GM12874 (cell line): Measurements from ENCODE around the gene KCNH8.

Source experiments
- TF ChIP-seq, protein P1 (sequence below): IDR thresholded peaks from 2 replicates; pipeline ENCODE4 v1.5.1; 2011; ENCODE audit warnings: low read depth, mild to moderate bottlenecking, control low read depth, low read length, moderate library complexity; ENCODE audit not compliant: insufficient read depth

KCNH8 gene

DNA sequence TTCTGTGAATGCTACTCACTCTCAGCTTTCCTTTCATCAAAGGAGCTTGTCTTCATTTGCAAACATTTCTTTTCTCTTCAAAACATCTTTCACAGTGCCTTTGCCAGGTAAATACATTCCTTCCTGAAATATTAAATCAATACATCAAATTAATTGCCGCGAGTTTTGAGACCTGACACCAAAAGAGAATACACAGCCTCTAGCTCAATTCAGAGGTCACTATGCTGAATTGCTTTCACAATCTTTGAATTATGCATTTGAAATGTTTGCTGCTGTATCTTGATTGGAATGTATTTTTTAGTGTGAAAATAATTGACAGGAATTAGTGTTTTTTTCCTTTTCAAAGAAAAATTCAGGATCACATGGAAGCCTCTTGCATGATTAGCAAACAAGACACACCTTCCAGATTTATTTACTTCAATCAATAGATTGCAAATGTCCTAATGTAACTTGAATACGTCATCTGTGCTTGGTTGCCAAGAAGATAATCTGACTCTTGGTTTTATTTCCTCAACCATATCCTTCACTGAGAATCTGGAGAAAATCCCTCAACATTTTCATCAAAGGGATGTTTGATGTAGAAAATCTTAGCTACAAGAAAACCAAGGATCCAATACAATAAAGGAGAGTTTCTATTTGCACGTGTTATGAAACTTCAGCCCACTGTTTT lies 83.6 kb downstream of the KCNH8 start:
- TF ChIP-seq, protein P1, sequence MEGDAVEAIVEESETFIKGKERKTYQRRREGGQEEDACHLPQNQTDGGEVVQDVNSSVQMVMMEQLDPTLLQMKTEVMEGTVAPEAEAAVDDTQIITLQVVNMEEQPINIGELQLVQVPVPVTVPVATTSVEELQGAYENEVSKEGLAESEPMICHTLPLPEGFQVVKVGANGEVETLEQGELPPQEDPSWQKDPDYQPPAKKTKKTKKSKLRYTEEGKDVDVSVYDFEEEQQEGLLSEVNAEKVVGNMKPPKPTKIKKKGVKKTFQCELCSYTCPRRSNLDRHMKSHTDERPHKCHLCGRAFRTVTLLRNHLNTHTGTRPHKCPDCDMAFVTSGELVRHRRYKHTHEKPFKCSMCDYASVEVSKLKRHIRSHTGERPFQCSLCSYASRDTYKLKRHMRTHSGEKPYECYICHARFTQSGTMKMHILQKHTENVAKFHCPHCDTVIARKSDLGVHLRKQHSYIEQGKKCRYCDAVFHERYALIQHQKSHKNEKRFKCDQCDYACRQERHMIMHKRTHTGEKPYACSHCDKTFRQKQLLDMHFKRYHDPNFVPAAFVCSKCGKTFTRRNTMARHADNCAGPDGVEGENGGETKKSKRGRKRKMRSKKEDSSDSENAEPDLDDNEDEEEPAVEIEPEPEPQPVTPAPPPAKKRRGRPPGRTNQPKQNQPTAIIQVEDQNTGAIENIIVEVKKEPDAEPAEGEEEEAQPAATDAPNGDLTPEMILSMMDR: no peak

- TF ChIP-seq, protein P1: no peak
Observed at GRCh38 chr3:19232566-19232965, 84.3 kb downstream of the KCNH8 start.

- TF ChIP-seq, protein P1: no peak
Observed at GRCh38 chr3:19248143-19248542, 99.8 kb downstream of the KCNH8 start.

DNA sequence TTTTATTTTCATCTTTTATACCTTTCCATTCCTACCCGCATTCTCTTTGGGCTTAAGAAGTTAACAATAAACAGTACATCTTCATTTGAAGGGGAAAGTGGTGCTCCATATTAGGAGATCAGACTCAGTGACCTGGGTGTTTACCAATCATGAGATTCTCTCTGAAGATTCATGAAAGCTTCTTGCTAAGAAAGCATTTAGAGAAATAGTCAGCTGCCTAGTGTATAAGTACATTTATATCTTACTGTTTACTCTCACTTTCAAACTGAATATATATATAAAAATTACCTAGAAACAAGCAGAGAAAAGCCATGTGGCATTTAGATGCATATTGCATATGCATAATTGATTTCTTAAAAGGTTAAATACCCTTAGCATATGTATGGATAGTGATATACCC lies 100.5 kb downstream of the KCNH8 start:
- TF ChIP-seq, protein P1: no peak

GRCh38 chr3:19250959-19251610 lies 102.8 kb downstream of the KCNH8 start:
- TF ChIP-seq, protein P1: no peak

DNA sequence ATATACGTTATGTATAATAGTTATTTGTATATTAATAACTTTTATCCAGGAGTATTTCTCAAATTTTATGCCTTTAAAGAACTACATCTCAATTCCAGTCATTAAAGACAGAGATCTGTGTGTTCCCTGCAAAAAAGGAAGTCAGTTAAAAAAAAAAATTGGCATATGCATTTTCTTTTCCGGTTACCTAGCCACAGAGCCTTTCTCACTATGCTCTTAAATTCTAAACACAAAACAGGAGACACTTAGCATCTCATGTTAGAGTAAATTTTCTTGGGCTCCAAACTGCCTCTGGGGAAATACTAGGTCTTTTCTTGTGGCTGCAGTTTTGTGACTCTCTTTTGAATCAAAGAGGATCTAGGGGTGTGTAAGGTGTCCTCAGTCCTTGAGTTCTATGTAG lies 105.9 kb downstream of the KCNH8 start:
- TF ChIP-seq, protein P1: no peak

GRCh38 chr3:19254784-19255338 lies 106.6 kb downstream of the KCNH8 start:
- TF ChIP-seq, protein P1: no peak
